ENCODE data around the gene TRMT10C. TPM values are rescaled to one million over a fixed set of nuclear protein-coding genes. Genes with fewer than 3 reads are reported as not detected.

TRMT10C gene
- total RNA-seq, 4 donors from 2014 or later = 14.4 to 21.7 (median 17.3) TPM

- no peaks in the 10 kb centered on the region for H3K27me3 ChIP-seq
- H3K27ac ChIP-seq (replicated peaks in 1 of 4) = peak overlapping the region; percentile 95 to 99 (median 98)
- peak; percentile 92 for DNase-seq (ENCODE audit: extremely low spot score)
- H3K9me3 ChIP-seq = no peaks in the 10 kb centered on the region
- peaks cover 36 to 55% (median 53%) of the 10 kb centered on the region in 4 donors for H3K4me1 ChIP-seq
- intact Hi-C loops (cut with DNase I) = loop anchor here (5.0 to 10.0 kb wide), 2 partner anchors 103 to 620 kb away; partner anchors contain the start of gene ZBTB11
- peaks cover 0 to 14% (median 11%) of the 10 kb centered on the region in 4 donors for H3K36me3 ChIP-seq
- peak; percentile 33 to 35 for TF ChIP-seq POLR2AphosphoS5 (IDR thresholded peaks at IDR 0.05)
- TF ChIP-seq EP300 (IDR thresholded peaks at IDR 0.05) = no peak
- WGBS = under 1% methylated on average over 33 of the region's 41 CpGs
- peak overlapping the region; percentile 72 to 93 (median 83) for H3K4me3 ChIP-seq
These were observed 12.9 kb downstream of the TRMT10C start for GRCh38 chr3:101574388-101575112.

- Histone ChIP-seq H3K27me3 (no peaks in the 10 kb centered on the region), H3K9me3 (no peaks in the 10 kb centered on the region), H3K36me3 (peaks cover 0 to 29% (median 18%) of the 10 kb centered on the region in 4 donors), H3K4me3 (no peak overlapping the region), H3K4me1 (peaks cover 54 to 81% (median 80%) of the 10 kb centered on the region in 4 donors), H3K27ac (replicated peaks in 1 of 4) (no peak overlapping the region)
- intact Hi-C loops (cut with DNase I) = loop anchor here (5.0 to 10.0 kb wide), 2 partner anchors 100 to 622 kb away; partner anchors contain the start of gene ZBTB11
- WGBS = 98% methylated on average over 6 of the region's 6 CpGs
- TF ChIP-seq EP300 (IDR thresholded peaks at IDR 0.05) = no peak
- TF ChIP-seq POLR2AphosphoS5 (IDR thresholded peaks at IDR 0.05) = no peak
- TF ChIP-seq, protein P1, sequence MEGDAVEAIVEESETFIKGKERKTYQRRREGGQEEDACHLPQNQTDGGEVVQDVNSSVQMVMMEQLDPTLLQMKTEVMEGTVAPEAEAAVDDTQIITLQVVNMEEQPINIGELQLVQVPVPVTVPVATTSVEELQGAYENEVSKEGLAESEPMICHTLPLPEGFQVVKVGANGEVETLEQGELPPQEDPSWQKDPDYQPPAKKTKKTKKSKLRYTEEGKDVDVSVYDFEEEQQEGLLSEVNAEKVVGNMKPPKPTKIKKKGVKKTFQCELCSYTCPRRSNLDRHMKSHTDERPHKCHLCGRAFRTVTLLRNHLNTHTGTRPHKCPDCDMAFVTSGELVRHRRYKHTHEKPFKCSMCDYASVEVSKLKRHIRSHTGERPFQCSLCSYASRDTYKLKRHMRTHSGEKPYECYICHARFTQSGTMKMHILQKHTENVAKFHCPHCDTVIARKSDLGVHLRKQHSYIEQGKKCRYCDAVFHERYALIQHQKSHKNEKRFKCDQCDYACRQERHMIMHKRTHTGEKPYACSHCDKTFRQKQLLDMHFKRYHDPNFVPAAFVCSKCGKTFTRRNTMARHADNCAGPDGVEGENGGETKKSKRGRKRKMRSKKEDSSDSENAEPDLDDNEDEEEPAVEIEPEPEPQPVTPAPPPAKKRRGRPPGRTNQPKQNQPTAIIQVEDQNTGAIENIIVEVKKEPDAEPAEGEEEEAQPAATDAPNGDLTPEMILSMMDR (IDR thresholded peaks at IDR 0.05) = no peak
- TF ChIP-seq POLR2A (IDR thresholded peaks at IDR 0.05; ENCODE audit: low read depth) = no peak
- DNase-seq (ENCODE audit: extremely low spot score) = no peak
These were observed 15.6 kb downstream of the TRMT10C start for GRCh38 chr3:101577286-101577685.

- intact Hi-C loops (cut with DNase I) = no loop called here
- DNase-seq (ENCODE audit: extremely low spot score) = no peak
- Histone ChIP-seq H3K9me3 (no peaks in the 10 kb centered on the region), H3K27ac (replicated peaks in 1 of 4) (no peak overlapping the region), H3K36me3 (peaks cover 10 to 89% (median 62%) of the 10 kb centered on the region in 4 donors), H3K4me3 (no peak overlapping the region), H3K4me1 (peaks cover 0 to 8% (median 1%) of the 10 kb centered on the region in 4 donors), H3K27me3 (no peaks in the 10 kb centered on the region)
- 20% methylated on average over 1 of the region's 1 CpG for WGBS
- TF ChIP-seq, protein P1 (IDR thresholded peaks at IDR 0.05) = no peak
- no peak for TF ChIP-seq POLR2A (IDR thresholded peaks at IDR 0.05; ENCODE audit: low read depth)
- TF ChIP-seq EP300 (IDR thresholded peaks at IDR 0.05) = no peak
- no peak for TF ChIP-seq POLR2AphosphoS5 (IDR thresholded peaks at IDR 0.05)
These were observed 26.9 kb downstream of the TRMT10C start for GRCh38 chr3:101588616-101589015.

- intact Hi-C loops (cut with DNase I) = no loop called here
- no peaks in the 10 kb centered on the region for H3K9me3 ChIP-seq
- 74% methylated on average over 3 of the region's 3 CpGs for whole genome bisulfite sequencing
These were observed 29.4 kb downstream of the TRMT10C start for GRCh38 chr3:101591071-101591470.

GRCh38 chr3:101602731-101603130, 41.1 kb downstream of the TRMT10C start:
- Histone ChIP-seq H3K4me3 (no peak overlapping the region), H3K27ac (replicated peaks in 1 of 4) (no peak overlapping the region), H3K36me3 (peaks cover 0 to 6% (median 0%) of the 10 kb centered on the region in 4 donors), H3K9me3 (no peaks in the 10 kb centered on the region), H3K4me1 (no peaks in the 10 kb centered on the region), H3K27me3 (no peaks in the 10 kb centered on the region)
- DNase-seq (ENCODE audit: extremely low spot score) = no peak
- TF ChIP-seq EP300 (IDR thresholded peaks at IDR 0.05) (no peak), POLR2A (IDR thresholded peaks at IDR 0.05; ENCODE audit: low read depth) (no peak), POLR2AphosphoS5 (IDR thresholded peaks at IDR 0.05) (no peak)
- TF ChIP-seq, protein P1 (IDR thresholded peaks at IDR 0.05) = no peak
- intact Hi-C loops (cut with DNase I) = no loop called here
- 92% methylated on average over 3 of the region's 3 CpGs for WGBS

More at GRCh38 chr3:101591071-101591470, 29.4 kb downstream of the TRMT10C start:
- Histone ChIP-seq H3K27ac (replicated peaks in 1 of 4) (no peak overlapping the region), H3K27me3 (no peaks in the 10 kb centered on the region), H3K4me1 (peaks cover 0 to 8% (median 0%) of the 10 kb centered on the region in 4 donors), H3K36me3 (peaks cover 19 to 94% (median 68%) of the 10 kb centered on the region in 4 donors), H3K4me3 (no peak overlapping the region)
- TF ChIP-seq POLR2AphosphoS5 (IDR thresholded peaks at IDR 0.05) (no peak), EP300 (IDR thresholded peaks at IDR 0.05) (no peak), POLR2A (IDR thresholded peaks at IDR 0.05; ENCODE audit: low read depth) (no peak)
- TF ChIP-seq, protein P1 (IDR thresholded peaks at IDR 0.05) = no peak
- DNase-seq (ENCODE audit: extremely low spot score) = no peak

All from esophagus muscularis mucosa (tissue), 4 donors.